Activated naive CD8-positive, alpha-beta T cell (primary cell): ENCODE data around the gene COL7A1.
A peak's percentile ranks its signal among the peaks of the same experiment; 100 is the strongest.

Experiments
- H3K27ac Mint-ChIP-seq: one replicate; pipeline ENCODE4 v1.8.0; 2021; ENCODE audit warnings: mixed read lengths
- H3K27me3 Mint-ChIP-seq: one replicate; pipeline ENCODE4 v1.8.0; 2021; ENCODE audit warnings: mixed read lengths
- H3K36me3 Mint-ChIP-seq: one replicate; pipeline ENCODE4 v1.8.0; 2021; ENCODE audit warnings: mixed read lengths
- H3K4me1 Mint-ChIP-seq: one replicate; pipeline ENCODE4 v1.8.0; 2021; ENCODE audit warnings: low read depth, mixed read lengths
- H3K4me3 Mint-ChIP-seq: one replicate; pipeline ENCODE4 v1.8.0; 2021; ENCODE audit warnings: mild to moderate bottlenecking, mixed read lengths
- H3K9me3 Mint-ChIP-seq: one replicate; pipeline ENCODE4 v1.8.0; 2021; ENCODE audit warnings: low read depth, mixed read lengths

COL7A1 gene

DNA sequence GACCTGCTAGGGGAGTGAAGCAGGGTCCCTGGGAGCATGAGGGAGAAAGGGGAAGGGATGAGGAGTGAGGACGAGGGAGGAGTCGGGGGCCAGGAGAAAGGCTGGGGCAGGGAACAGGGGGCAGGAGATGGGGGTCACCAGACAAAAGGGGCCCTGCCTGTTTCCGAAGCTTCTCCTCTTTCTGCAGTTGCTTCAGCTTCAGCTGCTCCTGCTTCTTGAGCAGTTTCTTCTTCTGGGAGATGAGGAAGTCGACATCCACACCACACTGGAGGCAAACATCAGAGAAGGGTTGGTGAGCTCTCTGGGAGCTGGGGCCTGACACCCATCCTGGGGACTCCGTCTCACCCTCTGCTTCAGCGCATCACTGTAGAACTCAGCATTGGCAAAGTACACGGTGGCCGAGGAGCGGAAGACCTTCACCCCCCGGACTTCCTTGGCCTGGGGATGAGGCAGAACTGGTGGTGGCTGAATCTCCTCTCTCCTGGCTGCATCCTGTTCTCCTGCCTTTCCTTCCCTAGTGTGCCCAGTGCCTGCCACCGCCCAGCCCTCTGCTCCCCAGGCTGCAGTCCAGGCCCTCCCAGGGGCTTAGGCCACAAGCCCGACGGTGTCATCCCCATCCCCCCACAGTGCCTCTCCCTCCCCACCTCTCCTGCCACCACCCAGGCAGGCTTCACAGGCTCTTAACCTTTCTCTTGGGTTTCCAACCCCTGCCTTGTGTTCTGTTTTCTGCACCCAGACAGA is 33.3 kb upstream of the COL7A1 start:
- H3K4me1 Mint-ChIP-seq: peaks cover 16% of the 10 kb centered on the region
- H3K36me3 Mint-ChIP-seq: peaks cover 3% of the 10 kb centered on the region
- no peaks in the 10 kb centered on the region for H3K9me3 Mint-ChIP-seq
- H3K4me3 Mint-ChIP-seq: no peak overlapping the region
- H3K27ac Mint-ChIP-seq: no peak overlapping the region
- no peaks in the 10 kb centered on the region for H3K27me3 Mint-ChIP-seq

DNA sequence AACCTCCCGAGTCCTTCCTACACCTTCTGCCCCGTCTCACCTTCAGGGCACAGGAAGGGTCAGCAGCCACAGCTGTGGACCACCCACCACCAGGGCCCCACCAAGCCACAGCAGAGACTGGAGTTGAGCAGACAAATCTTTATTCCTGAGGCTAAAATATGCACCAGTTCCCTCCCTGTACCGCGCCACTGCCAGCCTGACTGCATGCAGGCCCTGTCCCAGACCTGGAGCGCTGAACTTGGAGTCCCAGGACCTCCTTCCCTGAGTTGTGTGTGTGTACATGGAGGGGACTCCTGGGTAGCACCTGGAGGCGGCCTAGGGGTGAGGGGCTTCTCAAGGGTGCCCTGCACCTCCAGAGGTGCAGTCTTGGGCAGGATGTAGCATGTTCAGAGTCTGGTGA is 30.5 kb upstream of the COL7A1 start:
- Mint-ChIP-seq H3K27ac (no peak overlapping the region), H3K36me3 (peaks cover 3% of the 10 kb centered on the region)

DNA sequence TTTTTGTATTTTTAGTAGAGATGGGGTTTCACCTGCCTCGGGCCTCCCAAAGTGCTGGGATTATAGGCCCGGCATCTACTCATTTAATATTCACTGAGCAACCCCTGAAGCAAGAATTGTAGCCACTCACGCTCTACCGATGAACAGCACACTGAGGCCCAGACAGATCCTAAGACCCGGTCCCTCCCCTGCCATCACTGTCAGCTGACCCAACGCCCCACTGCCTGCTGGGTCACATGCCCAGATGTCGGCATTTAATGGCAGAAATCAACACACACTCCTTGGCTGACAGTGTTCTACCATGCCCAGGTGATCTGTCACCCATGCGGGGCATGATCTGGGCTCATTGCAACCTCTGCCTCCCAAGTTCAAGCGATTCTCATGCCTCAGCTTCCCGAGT is 29.6 kb upstream of the COL7A1 start:
- Mint-ChIP-seq H3K4me3 (no peak overlapping the region), H3K27ac (no peak overlapping the region), H3K4me1 (peaks cover 13% of the 10 kb centered on the region), H3K9me3 (no peaks in the 10 kb centered on the region), H3K36me3 (peaks cover 3% of the 10 kb centered on the region), H3K27me3 (no peaks in the 10 kb centered on the region)

More for the DNA sequence above, 30.5 kb upstream of the COL7A1 start:
- Mint-ChIP-seq H3K4me3 (no peak overlapping the region), H3K4me1 (peaks cover 13% of the 10 kb centered on the region), H3K9me3 (no peaks in the 10 kb centered on the region), H3K27me3 (no peaks in the 10 kb centered on the region)

DNA sequence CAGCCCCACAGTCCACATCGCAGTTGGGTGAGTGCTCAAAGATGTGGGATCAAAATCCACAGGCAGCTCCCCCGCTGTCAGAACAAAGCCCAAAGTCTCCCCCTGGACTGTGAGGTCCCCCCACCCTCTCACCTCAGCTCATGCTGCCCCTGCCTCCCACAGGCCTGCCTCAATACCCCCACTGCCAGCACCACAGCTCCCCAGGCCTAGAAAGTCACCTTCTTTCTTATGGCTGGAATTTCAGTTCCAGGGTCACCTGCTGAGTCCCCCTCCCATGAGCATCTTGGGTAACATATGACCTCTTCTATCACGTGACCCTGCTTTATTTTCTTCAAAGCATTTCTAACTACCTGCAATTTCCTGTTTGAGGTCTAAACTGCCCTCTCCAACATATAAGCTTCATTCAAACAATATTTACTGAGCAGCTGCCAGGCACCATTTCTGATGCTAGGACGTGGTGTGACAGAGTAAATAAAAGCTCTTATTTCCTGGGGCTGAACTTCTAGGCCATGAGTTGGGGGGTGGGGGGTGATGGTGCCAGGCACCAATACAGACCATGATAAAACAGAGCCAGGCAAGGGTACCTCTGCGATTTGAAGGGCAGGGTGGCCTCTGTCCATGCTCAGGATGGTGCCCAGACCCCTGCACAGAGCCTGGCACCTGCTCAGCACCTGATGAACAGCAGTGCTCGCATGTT is 28.9 kb upstream of the COL7A1 start:
- Mint-ChIP-seq H3K27ac (no peak overlapping the region), H3K9me3 (no peaks in the 10 kb centered on the region), H3K27me3 (no peaks in the 10 kb centered on the region), H3K4me3 (no peak overlapping the region), H3K36me3 (peaks cover 3% of the 10 kb centered on the region), H3K4me1 (peaks cover 13% of the 10 kb centered on the region)

DNA sequence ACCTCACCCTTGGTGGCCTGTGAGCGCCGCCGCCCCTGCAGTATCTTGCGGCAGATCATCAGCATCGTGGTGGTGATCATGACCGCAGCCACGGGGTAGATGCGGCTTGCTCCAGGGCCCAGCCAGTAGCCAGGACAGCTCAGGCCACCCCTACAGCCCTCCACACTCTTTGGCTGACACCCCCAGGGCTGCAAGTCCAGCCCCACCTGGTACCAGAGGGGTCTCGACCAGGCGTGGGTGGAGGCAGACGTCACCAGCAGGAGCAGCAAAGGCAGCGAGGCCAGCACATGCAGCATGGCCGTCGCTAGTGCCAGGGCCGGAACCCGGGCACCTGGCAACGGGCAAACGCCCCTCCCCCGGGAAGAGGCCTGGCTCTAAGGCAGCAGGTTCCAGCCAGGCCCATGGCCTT is 26.3 kb upstream of the COL7A1 start, which contains the start of gene TMEM89:
Gene TMEM89, minus strand, starts transcription at position 309 of the 409 bp plus-strand sequence. Its CDS starts 13 bp downstream, at position 296.
- H3K27me3 Mint-ChIP-seq: no peaks in the 10 kb centered on the region
- no peak within 1 kb of the TSS for H3K27ac Mint-ChIP-seq
- H3K36me3 Mint-ChIP-seq: peaks cover 6% of the 10 kb centered on the region
- peaks cover 7% of the 10 kb centered on the region for H3K9me3 Mint-ChIP-seq
- H3K4me1 Mint-ChIP-seq: peaks cover 13% of the 10 kb centered on the region
- H3K4me3 Mint-ChIP-seq: no peak within 1 kb of the TSS

DNA sequence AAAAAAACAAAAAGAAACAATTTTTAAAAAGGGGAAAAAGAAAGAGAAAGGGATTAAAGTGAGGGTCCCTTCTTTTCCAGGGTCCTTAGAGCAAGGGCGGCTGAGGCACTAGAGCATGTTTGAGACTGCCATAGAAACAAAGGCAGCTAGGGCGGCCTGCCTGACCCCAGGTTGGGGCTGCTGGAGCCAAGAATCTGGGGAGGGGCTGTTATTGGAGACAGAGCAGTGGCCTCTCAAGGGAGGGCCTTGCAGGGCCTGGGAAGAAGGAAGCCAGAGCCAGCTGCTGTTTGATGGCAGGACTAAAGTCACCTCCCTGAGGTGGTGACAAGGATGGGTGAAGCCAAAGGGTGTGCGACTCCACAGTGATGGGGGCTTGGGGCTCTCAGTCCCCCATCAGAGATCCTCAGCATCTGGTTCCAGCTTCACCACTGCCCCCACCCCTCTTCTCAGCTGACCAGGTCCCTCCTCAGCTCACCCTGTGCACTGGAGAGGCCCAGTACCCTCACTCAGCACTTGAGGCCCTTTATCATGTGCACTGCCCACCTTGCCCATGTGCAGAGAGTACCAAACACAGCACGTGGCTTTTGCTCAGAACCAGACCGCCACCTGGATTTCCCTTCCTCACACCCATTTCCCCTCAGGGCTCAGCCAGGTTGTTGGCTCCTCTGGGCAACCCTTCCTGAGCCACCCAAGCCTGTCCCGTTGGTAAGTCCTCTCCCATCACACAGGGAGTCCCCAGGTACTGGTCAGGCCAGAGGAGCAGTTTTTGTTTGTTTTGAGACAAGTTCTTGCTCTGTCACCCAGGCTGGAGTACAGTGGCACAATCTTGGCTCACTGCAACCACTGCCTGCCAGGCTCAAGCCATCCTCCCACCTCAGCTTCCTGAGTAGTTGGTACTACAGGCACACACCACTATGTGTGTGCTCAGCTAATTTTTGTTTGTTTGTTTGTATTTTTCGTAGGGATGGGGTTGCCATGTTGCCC is 24.7 kb upstream of the COL7A1 start:
- H3K36me3 Mint-ChIP-seq: peaks cover 6% of the 10 kb centered on the region
- H3K4me1 Mint-ChIP-seq: peaks cover 12% of the 10 kb centered on the region
- H3K4me3 Mint-ChIP-seq: no peak overlapping the region
- peaks cover 7% of the 10 kb centered on the region for H3K9me3 Mint-ChIP-seq
- H3K27ac Mint-ChIP-seq: no peak overlapping the region
- no peaks in the 10 kb centered on the region for H3K27me3 Mint-ChIP-seq

DNA sequence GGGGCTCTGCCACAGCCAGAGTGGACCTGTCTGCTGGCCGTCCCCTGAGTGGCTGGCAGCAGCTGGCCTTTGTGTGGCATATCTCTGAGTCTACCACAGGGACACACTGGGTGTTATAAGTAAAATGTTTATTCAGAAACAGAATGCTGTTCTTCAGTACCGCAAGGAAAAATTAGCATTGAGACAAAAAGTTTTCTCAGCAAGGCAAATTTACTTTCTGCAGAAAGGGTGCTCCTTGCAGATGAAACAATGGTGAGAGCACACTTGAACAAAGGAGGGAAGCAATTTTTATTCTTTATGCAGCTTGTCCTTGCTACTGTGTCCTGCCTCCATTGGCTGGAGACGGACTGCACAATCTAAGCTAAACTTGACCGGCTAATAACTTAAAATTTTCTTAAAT is 22.4 kb upstream of the COL7A1 start:
- H3K36me3 Mint-ChIP-seq: peaks cover 6% of the 10 kb centered on the region
- peaks cover 8% of the 10 kb centered on the region for H3K4me1 Mint-ChIP-seq
- peaks cover 7% of the 10 kb centered on the region for H3K9me3 Mint-ChIP-seq
- no peaks in the 10 kb centered on the region for H3K27me3 Mint-ChIP-seq
- no peak overlapping the region for H3K4me3 Mint-ChIP-seq
- no peak overlapping the region for H3K27ac Mint-ChIP-seq

DNA sequence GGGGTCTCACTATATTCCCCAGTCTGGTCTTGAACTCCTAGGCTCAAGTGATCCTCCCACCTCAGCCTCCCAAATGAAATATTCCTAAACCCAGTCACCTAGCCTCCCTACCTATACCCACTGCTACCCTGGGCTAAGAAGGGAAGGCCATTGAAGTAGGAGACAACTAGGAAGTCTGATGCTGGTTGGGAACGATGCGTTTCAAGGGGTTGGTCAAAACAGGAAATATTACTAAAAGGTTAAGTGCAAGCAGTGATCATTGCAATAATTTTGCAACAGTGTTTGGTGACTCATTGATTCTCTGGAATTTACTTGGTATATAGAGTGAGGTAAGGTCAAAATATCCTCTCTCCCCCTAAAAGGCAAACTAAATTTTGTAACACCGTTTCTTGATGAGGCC is 18.9 kb upstream of the COL7A1 start:
- H3K4me3 Mint-ChIP-seq: peak overlapping the region; percentile 25

DNA sequence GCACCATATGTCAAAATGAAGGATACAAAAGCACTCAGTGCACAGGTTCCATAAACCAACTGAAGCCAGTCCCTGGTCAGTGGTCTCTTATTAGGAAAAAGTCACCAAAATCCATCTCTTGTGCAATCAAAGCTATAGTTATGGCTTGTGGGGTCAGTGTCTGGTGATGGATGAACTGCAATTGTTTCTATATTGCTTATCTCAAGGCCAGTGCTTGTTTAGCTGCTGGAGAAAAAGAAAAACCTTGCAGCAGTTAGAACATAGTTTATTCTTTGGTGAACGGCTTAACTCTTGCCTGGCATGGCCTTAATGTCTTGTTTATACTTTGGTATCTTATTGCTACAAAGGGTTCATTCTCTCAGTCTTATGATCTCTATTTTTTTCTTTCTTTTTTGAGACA is 17.2 kb upstream of the COL7A1 start:
- Mint-ChIP-seq H3K27ac (no peak overlapping the region), H3K27me3 (no peaks in the 10 kb centered on the region), H3K4me1 (peaks cover 22% of the 10 kb centered on the region), H3K9me3 (peaks cover 4% of the 10 kb centered on the region), H3K4me3 (no peak overlapping the region), H3K36me3 (peaks cover 6% of the 10 kb centered on the region)

More for the DNA sequence above, 18.9 kb upstream of the COL7A1 start:
- H3K27me3 Mint-ChIP-seq: no peaks in the 10 kb centered on the region
- peaks cover 6% of the 10 kb centered on the region for H3K36me3 Mint-ChIP-seq
- H3K9me3 Mint-ChIP-seq: peaks cover 7% of the 10 kb centered on the region
- H3K27ac Mint-ChIP-seq: peak overlapping the region; percentile 89
- peaks cover 12% of the 10 kb centered on the region for H3K4me1 Mint-ChIP-seq

DNA sequence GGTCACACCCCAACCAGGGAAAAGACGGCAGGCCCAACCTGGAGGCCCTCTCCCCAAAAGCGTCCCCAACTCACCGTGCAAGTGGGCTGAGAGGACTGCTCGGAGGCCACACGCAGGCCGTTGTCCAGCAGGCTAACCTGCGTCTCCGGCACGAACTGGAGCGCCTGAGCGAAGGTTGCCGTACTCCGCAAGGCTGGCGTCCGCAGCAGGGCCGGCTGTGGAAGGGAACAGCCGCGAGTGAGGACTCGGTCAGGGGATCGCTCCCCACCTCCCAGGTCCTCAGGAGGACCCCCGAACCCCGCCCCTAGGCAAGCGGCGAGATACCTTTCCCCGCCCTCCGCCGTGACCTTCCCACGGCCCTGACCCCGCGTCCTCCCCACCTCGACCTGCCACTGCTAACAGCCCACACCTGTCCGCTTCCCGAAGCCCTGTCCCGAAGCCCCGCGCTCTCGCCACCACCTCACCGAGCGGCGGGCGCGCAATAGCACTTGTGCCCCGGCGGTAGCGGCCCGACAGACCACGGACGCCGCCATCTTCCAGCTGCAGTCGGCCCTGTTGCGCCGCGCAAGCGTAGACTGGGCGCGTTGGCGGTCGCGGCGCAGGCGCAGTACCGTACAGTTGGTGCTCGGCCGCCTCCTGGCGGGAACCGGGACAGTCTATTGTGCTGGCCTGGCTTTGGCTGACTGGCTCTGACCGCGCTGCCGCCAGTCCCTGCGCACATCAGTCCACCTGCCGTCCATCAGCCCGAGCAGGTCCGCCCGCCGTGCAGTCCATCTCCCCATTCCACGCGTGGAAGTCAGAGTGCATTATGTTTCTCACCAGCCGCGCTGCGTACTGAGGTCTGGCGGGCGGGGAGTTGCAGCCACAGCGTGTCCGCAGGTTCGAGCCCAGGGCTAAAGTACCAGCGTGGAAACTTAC is 14.2 kb upstream of the COL7A1 start, which contains the start of gene UQCRC1:
Gene UQCRC1, minus strand, starts transcription at position 559 of the 918 bp plus-strand sequence. Its CDS starts 26 bp downstream, at position 533.
- peaks cover 3% of the 10 kb centered on the region for H3K36me3 Mint-ChIP-seq
- H3K27ac Mint-ChIP-seq: peak within 1 kb of the TSS; percentile 97
- H3K27me3 Mint-ChIP-seq: no peaks in the 10 kb centered on the region
- peaks cover 21% of the 10 kb centered on the region for H3K4me1 Mint-ChIP-seq
- no peaks in the 10 kb centered on the region for H3K9me3 Mint-ChIP-seq
- H3K4me3 Mint-ChIP-seq: peak within 1 kb of the TSS; percentile 99

DNA sequence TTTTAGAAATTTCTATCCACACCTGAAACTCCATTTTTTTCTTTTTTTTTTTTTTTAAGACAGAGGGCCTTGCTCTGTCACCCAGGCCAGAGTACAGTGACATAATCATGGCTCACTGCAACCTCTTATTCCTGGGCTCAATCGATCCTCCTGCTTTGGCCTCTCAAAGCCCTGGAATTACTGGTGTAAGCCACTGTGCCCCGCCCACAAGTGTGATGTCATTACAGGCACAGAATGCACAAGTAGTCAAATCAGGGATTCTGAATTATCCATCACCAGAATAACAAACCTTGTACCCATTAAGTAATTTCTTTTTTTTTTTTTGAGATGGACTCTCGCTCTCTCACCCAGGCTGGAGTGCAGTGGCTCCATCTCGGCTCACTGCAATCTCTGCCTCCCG is 12.4 kb upstream of the COL7A1 start:
- Mint-ChIP-seq H3K36me3 (peaks cover 3% of the 10 kb centered on the region), H3K27ac (no peak overlapping the region), H3K9me3 (no peaks in the 10 kb centered on the region), H3K4me1 (peaks cover 14% of the 10 kb centered on the region), H3K27me3 (no peaks in the 10 kb centered on the region), H3K4me3 (no peak overlapping the region)

DNA sequence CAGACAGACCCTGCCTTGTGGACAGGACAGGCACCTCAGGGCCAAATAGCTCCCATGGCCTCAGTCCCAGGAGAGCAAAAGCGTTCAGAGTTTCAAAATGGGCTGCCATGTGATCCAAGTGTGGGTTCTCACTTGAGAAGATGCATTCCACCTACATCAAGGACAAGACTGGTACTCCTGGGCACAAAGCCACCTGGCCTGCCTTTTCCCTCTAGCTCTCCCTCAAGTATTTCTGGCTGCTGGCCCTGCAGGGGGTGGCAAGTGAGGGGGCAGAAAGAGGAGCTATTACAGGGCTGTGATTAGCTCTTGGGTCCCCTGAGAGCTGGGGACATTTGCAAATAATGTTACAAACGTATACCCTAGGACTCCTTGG is 6.5 kb upstream of the COL7A1 start:
- peaks cover 4% of the 10 kb centered on the region for H3K36me3 Mint-ChIP-seq
- H3K27ac Mint-ChIP-seq: no peak overlapping the region
- H3K9me3 Mint-ChIP-seq: no peaks in the 10 kb centered on the region
- H3K4me3 Mint-ChIP-seq: no peak overlapping the region
- no peaks in the 10 kb centered on the region for H3K27me3 Mint-ChIP-seq
- H3K4me1 Mint-ChIP-seq: peaks cover 4% of the 10 kb centered on the region

DNA sequence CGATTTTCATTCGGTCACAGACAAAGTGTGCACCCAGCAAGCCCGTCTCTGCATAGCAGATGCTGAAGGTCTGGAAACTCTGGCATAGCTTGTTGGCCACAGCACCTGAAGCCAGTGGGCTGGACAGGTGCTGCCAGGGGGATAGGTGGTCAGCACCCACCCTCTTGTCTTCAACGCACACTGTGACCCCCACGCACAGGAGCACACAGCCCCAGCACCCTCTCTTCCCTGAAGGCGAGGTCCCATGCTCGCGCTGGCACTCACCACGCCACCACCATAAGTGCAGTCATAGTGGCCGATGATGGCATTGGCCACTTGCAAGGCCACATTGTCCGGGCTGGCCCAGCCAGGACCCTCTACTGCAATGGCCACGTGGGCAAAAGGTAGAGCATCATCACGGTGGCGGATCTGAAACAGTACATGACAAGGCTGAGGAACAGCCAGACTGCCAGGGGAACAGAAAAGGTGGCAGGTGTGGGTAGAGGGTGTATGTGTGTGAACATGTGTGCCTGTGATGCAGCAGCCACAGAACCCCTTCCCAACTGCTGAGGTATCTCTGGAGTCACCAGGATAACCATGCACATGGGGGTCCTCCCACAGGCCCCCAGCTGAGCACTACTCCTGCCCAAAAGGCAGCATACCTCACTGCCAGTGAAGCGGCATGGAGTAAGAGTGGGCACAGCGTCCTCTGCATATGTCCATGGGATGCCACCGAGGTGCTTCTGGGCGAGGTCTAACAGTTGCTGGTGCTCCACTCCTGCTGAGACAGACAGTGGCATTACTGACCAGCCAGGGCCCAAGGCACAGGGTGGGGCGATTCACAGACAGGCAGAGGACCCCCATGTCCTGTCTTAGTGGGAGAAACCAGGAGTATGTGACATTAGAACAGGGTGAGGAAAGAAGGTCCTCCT is 5.8 kb upstream of the COL7A1 start:
- Mint-ChIP-seq H3K4me1 (peaks cover 7% of the 10 kb centered on the region), H3K27me3 (peaks cover 2% of the 10 kb centered on the region), H3K9me3 (no peaks in the 10 kb centered on the region), H3K4me3 (no peak overlapping the region), H3K27ac (no peak overlapping the region), H3K36me3 (peaks cover 4% of the 10 kb centered on the region)
